SK-N-SH (cell line): ENCODE measurements around the gene BCL6B. TPM values are rescaled to one million over a fixed set of nuclear protein-coding genes. Genes with fewer than 3 reads are reported as not detected.

Source experiments
- CTCF ChIA-PET: fragments of 300-600, 350-600 bp; formaldehyde crosslinking; extraction: SDS; loops from one replicate; lab custom pipeline; 2021; lab: Yijun Ruan, JAX
- POLR2A ChIA-PET: fragments of 350-600 bp; sonication (Branson Sonifier 250); formaldehyde crosslinking; extraction: SDS; loops from one replicate; lab custom pipeline; 2020; ENCODE audit warnings: antibody characterized with exemption, inconsistent platforms; lab: Yijun Ruan, JAX
- DNase-seq: peaks from one replicate; pipeline ENCODE4 v3.0.0; 2012
- H2AFZ ChIP-seq: fragments of 200-600 bp; sonication (generic); 2 replicates; pipeline ENCODE4 v1.8.1; 2016; ENCODE audit warnings: antibody characterized with exemption, mild to moderate bottlenecking, low read depth
- H3F3A ChIP-seq: fragments of 200-600 bp; sonication (generic); replicated peaks from 2 replicates; pipeline ENCODE3; 2016; ENCODE audit warnings: antibody characterized with exemption, mild to moderate bottlenecking; ENCODE audit not compliant: insufficient read depth
- H3K27ac ChIP-seq, 2 experiments: fragments of 200-500 bp in 1 of 2; fragments of 200-600 bp in 1 of 2; sonication (Bioruptor generic) in 1 of 2; sonication (generic), shearing (Covaris generic) in 1 of 2; 2 replicates each; pipeline versions ENCODE4 v1.5.1 to v1.6.1; 2014 to 2016; ENCODE audit warnings: low read depth in 2 of 2, inconsistent platforms in 1 of 2, low read length in 1 of 2, mild to moderate bottlenecking in 1 of 2, mixed read lengths in 1 of 2
- H3K27me3 ChIP-seq: fragments of 200-600 bp; sonication (generic), shearing (Covaris generic); 2 replicates; pipeline ENCODE4 v1.6.1; 2016; ENCODE audit warnings: mixed run types; ENCODE audit not compliant: insufficient read depth
- H3K36me3 ChIP-seq, 2 experiments: fragments of 200-500 bp in 1 of 2; fragments of 200-600 bp in 1 of 2; sonication (Bioruptor generic) in 1 of 2; sonication (generic) in 1 of 2; replicated peaks in 1 of 2; 2 replicates each; pipeline versions ENCODE3 to v1.5.1; 2014 to 2016; ENCODE audit warnings: low read length in 1 of 2, mild to moderate bottlenecking in 1 of 2; ENCODE audit not compliant: insufficient read depth in 2 of 2, control insufficient read depth in 1 of 2
- H3K4me1 ChIP-seq, 2 experiments: fragments of 200-500 bp in 1 of 2; fragments of 200-600 bp in 1 of 2; sonication (Bioruptor generic) in 1 of 2; sonication (generic), shearing (Covaris generic) in 1 of 2; 2 replicates each; pipeline versions ENCODE4 v1.5.1 to v1.6.1; 2014 to 2016; ENCODE audit warnings: low read depth in 1 of 2, low read length in 1 of 2, mixed run types in 1 of 2; ENCODE audit not compliant: insufficient read depth in 2 of 2, control insufficient read depth in 1 of 2
- H3K4me2 ChIP-seq: fragments of 200-600 bp; sonication (generic), shearing (Covaris generic); 2 replicates; pipeline ENCODE4 v1.6.1; 2017; ENCODE audit warnings: mixed run types
- H3K4me3 ChIP-seq, 2 experiments: fragments of 200-500 bp in 1 of 2; fragments of 200-600 bp in 1 of 2; sonication (Bioruptor generic) in 1 of 2; sonication (generic), shearing (Covaris generic) in 1 of 2; 2 replicates each; pipeline versions ENCODE4 v1.5.1 to v1.8.1; 2014 to 2016; ENCODE audit warnings: low read depth in 2 of 2, inconsistent platforms in 1 of 2, low read length in 1 of 2, mild to moderate bottlenecking in 1 of 2, mixed read lengths in 1 of 2, moderate library complexity in 1 of 2
- H3K79me2 ChIP-seq: fragments of 200-600 bp; sonication (generic); 2 replicates; pipeline ENCODE4 v1.8.1; 2017; ENCODE audit warnings: mild to moderate bottlenecking; ENCODE audit not compliant: insufficient read depth
- H3K9ac ChIP-seq: fragments of 200-600 bp; sonication (generic); 2 replicates; pipeline ENCODE4 v1.6.1; 2017; ENCODE audit warnings: mixed run types
- H3K9me2 ChIP-seq: fragments of 200-600 bp; sonication (generic); 2 replicates; pipeline ENCODE4 v1.6.1; 2017; ENCODE audit warnings: mixed run types
- H3K9me3 ChIP-seq: fragments of 200-600 bp; sonication (generic); 2 replicates; pipeline ENCODE4 v1.6.1; 2017; ENCODE audit warnings: mixed run types, mild to moderate bottlenecking, moderate library complexity
- H4K20me1 ChIP-seq: fragments of 200-600 bp; sonication (generic); 2 replicates; pipeline ENCODE4 v1.6.1; 2017; ENCODE audit warnings: mild to moderate bottlenecking, mixed run types; ENCODE audit not compliant: insufficient read depth
- EZH2phosphoT487 ChIP-seq: fragments of 200-600 bp; sonication (generic); IDR thresholded peaks from 2 replicates; pipeline ENCODE4 v1.6.1; 2017; ENCODE audit warnings: low read depth, mixed run types, mild to moderate bottlenecking, antibody characterized with exemption, moderate library complexity, borderline replicate concordance
- FOSL2 ChIP-seq: IDR thresholded peaks from 2 replicates; pipeline ENCODE4 v1.4.0; 2012; ENCODE audit warnings: low read depth, mild to moderate bottlenecking, moderate library complexity, borderline replicate concordance
- FOXJ3 ChIP-seq: sonication (generic); formaldehyde crosslinking; IDR thresholded peaks from 2 replicates; pipeline ENCODE4 v1.5.1; 2020; ENCODE audit warnings: mild to moderate bottlenecking, missing genetic modification reagents
- FOXM1 ChIP-seq: IDR thresholded peaks from 2 replicates; pipeline ENCODE4 v1.4.0; 2012; ENCODE audit warnings: low read depth, mild to moderate bottlenecking
- GABPA ChIP-seq: IDR thresholded peaks from 2 replicates; pipeline ENCODE4 v1.4.0; 2012; ENCODE audit warnings: low read depth, mild to moderate bottlenecking
- GATA2 ChIP-seq: sonication (generic); formaldehyde crosslinking; IDR thresholded peaks from 2 replicates; pipeline ENCODE4 v1.5.0; 2020; ENCODE audit warnings: mild to moderate bottlenecking, missing genetic modification reagents
- JUND ChIP-seq: IDR thresholded peaks from 2 replicates; pipeline ENCODE4 v1.4.0; 2012
- MAX ChIP-seq: IDR thresholded peaks from 2 replicates; pipeline ENCODE4 v1.4.0; 2012; ENCODE audit warnings: low read depth
- NFIC ChIP-seq: IDR thresholded peaks from 2 replicates; pipeline ENCODE4 v1.4.0; 2012; ENCODE audit warnings: borderline replicate concordance
- NRF1 ChIP-seq: IDR thresholded peaks from 2 replicates; pipeline ENCODE4 v1.6.1; 2012; ENCODE audit warnings: low read depth, mild to moderate bottlenecking, low read length
- PBX3 ChIP-seq: IDR thresholded peaks from 2 replicates; pipeline ENCODE4; 2012
- POLR2AphosphoS5 ChIP-seq: IDR thresholded peaks from 2 replicates; pipeline ENCODE4 v1.6.1; 2012; ENCODE audit warnings: low read depth, low read length
- RAD21 ChIP-seq: IDR thresholded peaks from 2 replicates; pipeline ENCODE4 v1.6.1; 2012; ENCODE audit warnings: mild to moderate bottlenecking, low read length
- RFX5 ChIP-seq: IDR thresholded peaks from 2 replicates; pipeline ENCODE4 v1.6.1; 2012; ENCODE audit warnings: mild to moderate bottlenecking, improper control_type of control experiment, low read length
- SIN3A ChIP-seq: IDR thresholded peaks from 2 replicates; pipeline ENCODE4 v1.6.1; 2012; ENCODE audit warnings: low read depth, mild to moderate bottlenecking, low read length, moderate library complexity, borderline replicate concordance
- SMC3 ChIP-seq: IDR thresholded peaks from 2 replicates; pipeline ENCODE4 v1.6.1; 2012; ENCODE audit warnings: low read depth, low read length, improper control_type of control experiment
- TAF1 ChIP-seq: IDR thresholded peaks from 2 replicates; pipeline ENCODE4 v1.6.1; 2012; ENCODE audit warnings: low read depth, mild to moderate bottlenecking, low read length, moderate library complexity, borderline replicate concordance
- TCF12 ChIP-seq: IDR thresholded peaks from 2 replicates; pipeline ENCODE4 v1.4.0; 2012
- YY1 ChIP-seq: IDR thresholded peaks from 2 replicates; pipeline ENCODE4 v1.4.0; 2012; ENCODE audit warnings: low read depth, mild to moderate bottlenecking
- ZBTB33 ChIP-seq: IDR thresholded peaks from 2 replicates; pipeline ENCODE4 v1.4.0; 2012; ENCODE audit warnings: low read depth, borderline replicate concordance
- WGBS: methylation state at CpG from one replicate; pipeline ENCODE4 v1.1.6; 2017; ENCODE audit warnings: low lambda C conversion rate; 5-methylcytosine and 5-hydroxymethylcytosine counted together
- polyA plus RNA-seq, 3 experiments: library from polyadenylated mRNA; depleted of rRNA; stranded (reverse); fragments of >200 nt; gene quantifications; 2 replicates each; pipeline ENCODE4 v1.2.3, GENCODE V29; 2012
- TF ChIP-seq, protein P1 (sequence below): fragments of 150-350 bp; IDR thresholded peaks from 2 replicates; pipeline ENCODE4 v1.6.1; 2017; ENCODE audit warnings: antibody characterized with exemption, low read length, low read depth, borderline replicate concordance

Gene BCL6B
- polyA plus RNA-seq, 1 of the 3 experiments (the other 2 are of a cell fraction), result 0.02 TPM

- TF ChIP-seq PBX3, result peak; percentile 26; the same call in 1 of the 2 replicates
- no peak for TF ChIP-seq SMC3
- no peak for TF ChIP-seq RFX5
- no peak for TF ChIP-seq MAX
- peak; percentile 58 for TF ChIP-seq JUND
- no peak for TF ChIP-seq TCF12
- TF ChIP-seq TAF1, result no peak
- TF ChIP-seq FOXJ3, result no peak
- TF ChIP-seq FOSL2, result peak; percentile 75
- H3K79me2 ChIP-seq, result no peaks in the 10 kb centered on the region
- peaks cover 4% of the 10 kb centered on the region for H3F3A ChIP-seq
- H4K20me1 ChIP-seq, result no peaks in the 10 kb centered on the region
- DNase-seq, result no peak
- CTCF ChIA-PET, result interaction anchor here (0.7 to 20.1 kb wide), 3 partner anchors 80 to 236 kb away, joined by 3 to 502 read pairs (median 3); no protein-coding TSS in a partner anchor
- no peak overlapping the region; the same call in 1 of the 2 replicates for H3K4me2 ChIP-seq
- 15% methylated on average over 6 of the region's 6 CpGs for WGBS
- no peaks in the 10 kb centered on the region for H3K9me2 ChIP-seq
- H3K9me3 ChIP-seq, result no peaks in the 10 kb centered on the region
- H3K27me3 ChIP-seq, result peaks cover 58% of the 10 kb centered on the region
- peaks cover 0 to 9% of the 10 kb centered on the region in 2 experiments; a peak in 1 of 4 replicates for H3K4me1 ChIP-seq
- H2AFZ ChIP-seq, result no peak overlapping the region
- POLR2A ChIA-PET, result no interaction called here
- H3K27ac ChIP-seq, result no peak overlapping the region
- H3K4me3 ChIP-seq, result no peak overlapping the region
- H3K9ac ChIP-seq, result no peak overlapping the region
- no peaks in the 10 kb centered on the region for H3K36me3 ChIP-seq
These were observed 37.5 kb downstream of the BCL6B start for GRCh38 chr17:7060165-7060891.

- Histone ChIP-seq H3K9me3 (no peaks in the 10 kb centered on the region), H3F3A (peaks cover 4% of the 10 kb centered on the region), H3K9ac (no peak overlapping the region), H3K9me2 (no peaks in the 10 kb centered on the region), H3K27me3 (peaks cover 28% of the 10 kb centered on the region), H3K36me3 (no peaks in the 10 kb centered on the region), H3K79me2 (no peaks in the 10 kb centered on the region), H3K4me1 (peaks cover 0 to 9% of the 10 kb centered on the region in 2 experiments; a peak in 1 of 4 replicates), H4K20me1 (no peaks in the 10 kb centered on the region), H3K27ac (no peak overlapping the region), H2AFZ (no peak overlapping the region), H3K4me3 (no peak overlapping the region), H3K4me2 (no peak overlapping the region)
- CTCF ChIA-PET, result interaction anchor here (1.1 to 6.3 kb wide), 5 partner anchors 11 to 233 kb away, joined by 3 to 37 read pairs (median 15); no protein-coding TSS in a partner anchor
- 37% methylated on average over 6 of the region's 6 CpGs for WGBS
- POLR2A ChIA-PET, result no interaction called here
- DNase-seq, result no peak
- TF ChIP-seq, protein P1, sequence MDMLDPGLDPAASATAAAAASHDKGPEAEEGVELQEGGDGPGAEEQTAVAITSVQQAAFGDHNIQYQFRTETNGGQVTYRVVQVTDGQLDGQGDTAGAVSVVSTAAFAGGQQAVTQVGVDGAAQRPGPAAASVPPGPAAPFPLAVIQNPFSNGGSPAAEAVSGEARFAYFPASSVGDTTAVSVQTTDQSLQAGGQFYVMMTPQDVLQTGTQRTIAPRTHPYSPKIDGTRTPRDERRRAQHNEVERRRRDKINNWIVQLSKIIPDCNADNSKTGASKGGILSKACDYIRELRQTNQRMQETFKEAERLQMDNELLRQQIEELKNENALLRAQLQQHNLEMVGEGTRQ, result no peak
- TF ChIP-seq GABPA (no peak), RAD21 (no peak), NRF1 (no peak), GATA2 (no peak), SIN3A (no peak), YY1 (no peak), POLR2AphosphoS5 (no peak), ZBTB33 (no peak), FOXM1 (no peak), TCF12 (no peak), NFIC (no peak), SMC3 (no peak), FOXJ3 (no peak), EZH2phosphoT487 (no peak), PBX3 (no peak)
- TF ChIP-seq, all 33 proteins: peak for 0
These were observed 40.8 kb downstream of the BCL6B start for GRCh38 chr17:7063518-7064094.
